T-cell (primary cell): ENCODE results near the gene AGBL1. TPM values are rescaled to one million over a fixed set of nuclear protein-coding genes. Genes with fewer than 3 reads are reported as not detected.

Experiments
- ATAC-seq, 4 experiments: fragments of 200-7000 bp in 3 of 4; fragments of 150-1000 bp in 1 of 4; cut with Tn5 transposase; replicated peaks in 1 of 4; 1 replicate in 3 of 4; 2 replicates in 1 of 4; pipeline ENCODE4 v1.10.0; 2021; ENCODE audit warnings: moderate library complexity in 3 of 4, mild to moderate bottlenecking in 2 of 4, moderate number of reproducible peaks in 1 of 4
- CTCF ChIA-PET, 2 donors: fragments of 300-600 bp; sonication (Branson Sonifier 250); formaldehyde crosslinking; loops; one replicate each; lab custom pipeline; 2022; ENCODE audit warnings: antibody characterized with exemption in 2 of 2; lab: Charles Lee
- POLR2A ChIA-PET, 2 donors: fragments of 300-600 bp; sonication (Branson Sonifier 250); formaldehyde crosslinking; loops; one replicate each; lab custom pipeline; 2022; ENCODE audit warnings: antibody characterized with exemption in 2 of 2; lab: Charles Lee
- DNase-seq, 35 experiments: peaks; one replicate each; pipeline versions ENCODE4 v3.0.0 to v3.0.0-alpha.2; 2013 to 2023
- H3K27ac ChIP-seq: one replicate; pipeline ENCODE4 v1.5.1; 2013; ENCODE audit warnings: low read length
- H3K27me3 ChIP-seq, 2 experiments: replicated peaks in 1 of 2; 1 replicate in 1 of 2; 2 replicates in 1 of 2; pipeline versions ENCODE4 v1.6.1 to v1.7.0; 2013; ENCODE audit warnings: low read length in 1 of 2, mixed read lengths in 1 of 2; ENCODE audit not compliant: control insufficient read depth in 2 of 2, insufficient read depth in 2 of 2; ENCODE audit errors: extremely low read depth in 1 of 2
- H3K36me3 ChIP-seq, 2 donors: 1 replicate in 1 of 2; 2 replicates in 1 of 2; pipeline versions ENCODE4 v1.6.1 to v1.7.0; 2013; ENCODE audit warnings: low read length in 1 of 2; ENCODE audit not compliant: control insufficient read depth in 2 of 2, insufficient read depth in 1 of 2; ENCODE audit errors: extremely low read depth in 1 of 2
- H3K4me1 ChIP-seq, 2 experiments: 1 replicate in 1 of 2; 2 replicates in 1 of 2; pipeline versions ENCODE4 v1.6.1 to v1.7.0; 2013; ENCODE audit warnings: low read length in 2 of 2, mixed read lengths in 1 of 2; ENCODE audit not compliant: insufficient read depth in 2 of 2, control insufficient read depth in 1 of 2; ENCODE audit errors: extremely low read depth in 1 of 2
- H3K4me3 ChIP-seq, 2 donors: 1 replicate in 1 of 2; 2 replicates in 1 of 2; pipeline versions ENCODE4 v1.5.1 to v1.7.0; 2013; ENCODE audit warnings: mild to moderate bottlenecking in 2 of 2, low read length in 1 of 2, moderate library complexity in 1 of 2; ENCODE audit not compliant: control insufficient read depth in 1 of 2; ENCODE audit errors: extremely low read depth in 1 of 2
- H3K9me3 ChIP-seq: 2 replicates; pipeline ENCODE4 v1.7.0; 2013
- H3K27ac Mint-ChIP-seq, 2 donors: one replicate each; pipeline ENCODE4 v1.8.0; 2020 to 2021; ENCODE audit warnings: mild to moderate bottlenecking in 2 of 2, mixed read lengths in 2 of 2
- H3K27me3 Mint-ChIP-seq, 2 donors: one replicate each; pipeline ENCODE4 v1.8.0; 2021 to 2022; ENCODE audit warnings: mixed read lengths in 2 of 2
- H3K36me3 Mint-ChIP-seq: one replicate; pipeline ENCODE4 v1.8.0; 2021; ENCODE audit warnings: mixed read lengths
- H3K4me1 Mint-ChIP-seq, 3 donors: one replicate each; pipeline ENCODE4 v1.8.0; 2020 to 2022; ENCODE audit warnings: mixed read lengths in 3 of 3, mild to moderate bottlenecking in 1 of 3
- H3K4me3 Mint-ChIP-seq, 3 donors: one replicate each; pipeline ENCODE4 v1.8.0; 2020 to 2022; ENCODE audit warnings: mild to moderate bottlenecking in 3 of 3, mixed read lengths in 3 of 3, moderate library complexity in 3 of 3
- H3K9me3 Mint-ChIP-seq, 3 donors: one replicate each; pipeline ENCODE4 v1.8.0; 2020 to 2022; ENCODE audit warnings: mixed read lengths in 3 of 3
- WGBS: methylation state at CpG from one replicate; pipeline ENCODE4 v1.1.5; 2013; ENCODE audit warnings: missing lambda C conversion rate; ENCODE audit not compliant: insufficient coverage; 5-methylcytosine and 5-hydroxymethylcytosine counted together
- total RNA-seq, 35 experiments: library from RNA in 6 of 35; stranded (reverse) in 6 of 35; fragments of 120-200 nt in 1 of 35; gene quantifications; one replicate each; pipeline versions ENCODE4 v1.2.1 to v1.2.4 and lab custom pipeline; 2013 to 2026

AGBL1 gene
- total RNA-seq, 5 donors from 2014 or later (not counting 1 experiment from before 2014, with no cell fraction given) = not detected

- H3K9me3 Mint-ChIP-seq = peaks cover 0 to 5% (median 2%) of the 10 kb centered on the region in 3 donors
- 90% methylated on average over 3 of the region's 4 CpGs for WGBS
- ATAC-seq (no peak), DNase-seq (no peak)
- Histone ChIP-seq H3K36me3 (no peaks in the 10 kb centered on the region), H3K4me3 (no peak overlapping the region), H3K27me3 (no peaks in the 10 kb centered on the region), H3K4me1 (no peaks in the 10 kb centered on the region), H3K9me3 (no peaks in the 10 kb centered on the region), H3K27ac (no peak overlapping the region)
- H3K27me3 Mint-ChIP-seq = peaks cover 1 to 7% of the 10 kb centered on the region in 2 donors
- POLR2A ChIA-PET = interaction anchor here in 1 of 2 donors (0.7 kb wide), 1 partner anchor 13 kb away, joined by 3 read pairs; no protein-coding TSS in a partner anchor
- no peaks in the 10 kb centered on the region for H3K4me1 Mint-ChIP-seq
- no peaks in the 10 kb centered on the region for H3K36me3 Mint-ChIP-seq
- CTCF ChIA-PET = no interaction called here
- H3K4me3 Mint-ChIP-seq = no peak overlapping the region
- no peak overlapping the region for H3K27ac Mint-ChIP-seq
Measured at GRCh38 chr15:86540840-86541467, 461.3 kb downstream of the AGBL1 start.

- Histone ChIP-seq H3K27ac (no peak overlapping the region), H3K9me3 (no peaks in the 10 kb centered on the region), H3K4me1 (no peaks in the 10 kb centered on the region), H3K36me3 (no peaks in the 10 kb centered on the region), H3K27me3 (no peaks in the 10 kb centered on the region), H3K4me3 (no peak overlapping the region)
- no peak for ATAC-seq
- H3K36me3 Mint-ChIP-seq = no peaks in the 10 kb centered on the region
- ChIA-PET CTCF (no interaction called here), POLR2A (interaction anchor here in 1 of 2 donors (0.7 kb wide), 1 partner anchor 12 kb away, joined by 3 read pairs; no protein-coding TSS in a partner anchor)
- no peak for DNase-seq
- peaks cover 0 to 5% (median 2%) of the 10 kb centered on the region in 3 donors for H3K9me3 Mint-ChIP-seq
- WGBS = no CpG with 5 or more reads among the region's 1 CpG
- H3K27ac Mint-ChIP-seq = no peak overlapping the region
- H3K4me3 Mint-ChIP-seq = no peak overlapping the region
- peaks cover 1 to 10% of the 10 kb centered on the region in 2 donors for H3K27me3 Mint-ChIP-seq
- no peaks in the 10 kb centered on the region for H3K4me1 Mint-ChIP-seq
Measured at GRCh38 chr15:86541540-86541939, 461.9 kb downstream of the AGBL1 start.

GRCh38 chr15:86550075-86550474 is 470.4 kb downstream of the AGBL1 start:
- H3K4me1 ChIP-seq = no peaks in the 10 kb centered on the region
- Mint-ChIP-seq H3K27me3 (peaks cover 0 to 10% of the 10 kb centered on the region in 2 donors), H3K4me1 (no peaks in the 10 kb centered on the region), H3K4me3 (no peak overlapping the region), H3K36me3 (no peaks in the 10 kb centered on the region), H3K9me3 (peaks cover 0 to 9% (median 3%) of the 10 kb centered on the region in 3 donors), H3K27ac (no peak overlapping the region)
- WGBS = no CpG with 5 or more reads among the region's 1 CpG
- H3K36me3 ChIP-seq = no peaks in the 10 kb centered on the region
- no peak for DNase-seq
- POLR2A ChIA-PET = no interaction called here
- CTCF ChIA-PET = no interaction called here
- H3K9me3 ChIP-seq = no peaks in the 10 kb centered on the region
- H3K27me3 ChIP-seq = no peaks in the 10 kb centered on the region
- ATAC-seq = no peak
- H3K4me3 ChIP-seq = no peak overlapping the region
- no peak overlapping the region for H3K27ac ChIP-seq

DNA sequence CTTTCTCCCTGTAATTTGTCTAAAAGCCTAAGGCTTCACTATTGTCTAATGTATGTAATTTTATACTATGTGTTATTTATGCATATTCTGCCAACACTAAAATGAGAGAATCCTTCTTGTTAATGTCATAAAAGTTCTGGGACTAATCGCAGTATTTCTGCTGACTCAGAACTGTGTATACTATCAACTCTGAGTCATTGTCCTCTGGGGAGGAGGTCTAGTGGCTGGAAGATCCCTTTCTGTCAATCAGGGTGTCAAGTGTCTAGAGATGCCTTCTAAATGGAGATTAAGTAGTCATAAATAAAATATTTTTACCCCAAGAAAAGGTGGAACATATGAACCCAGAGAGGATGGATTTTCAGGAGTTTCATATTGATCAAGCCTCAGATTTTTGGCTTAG is 473.4 kb downstream of the AGBL1 start:
- CTCF ChIA-PET = no interaction called here
- no peaks in the 10 kb centered on the region for H3K36me3 ChIP-seq
- peaks cover 0 to 4% (median 3%) of the 10 kb centered on the region in 3 donors for H3K9me3 Mint-ChIP-seq
- H3K27me3 ChIP-seq = no peaks in the 10 kb centered on the region
- H3K27ac ChIP-seq = no peak overlapping the region
- POLR2A ChIA-PET = no interaction called here
- no peaks in the 10 kb centered on the region for H3K9me3 ChIP-seq
- WGBS = no CpG with 5 or more reads among the region's 1 CpG
- H3K4me3 Mint-ChIP-seq = no peak overlapping the region
- no peak overlapping the region for H3K4me3 ChIP-seq
- DNase-seq = no peak
- H3K27ac Mint-ChIP-seq = no peak overlapping the region
- H3K27me3 Mint-ChIP-seq = no peaks in the 10 kb centered on the region
- no peaks in the 10 kb centered on the region for H3K36me3 Mint-ChIP-seq
- H3K4me1 ChIP-seq = no peaks in the 10 kb centered on the region
- no peaks in the 10 kb centered on the region for H3K4me1 Mint-ChIP-seq
- no peak for ATAC-seq

DNA sequence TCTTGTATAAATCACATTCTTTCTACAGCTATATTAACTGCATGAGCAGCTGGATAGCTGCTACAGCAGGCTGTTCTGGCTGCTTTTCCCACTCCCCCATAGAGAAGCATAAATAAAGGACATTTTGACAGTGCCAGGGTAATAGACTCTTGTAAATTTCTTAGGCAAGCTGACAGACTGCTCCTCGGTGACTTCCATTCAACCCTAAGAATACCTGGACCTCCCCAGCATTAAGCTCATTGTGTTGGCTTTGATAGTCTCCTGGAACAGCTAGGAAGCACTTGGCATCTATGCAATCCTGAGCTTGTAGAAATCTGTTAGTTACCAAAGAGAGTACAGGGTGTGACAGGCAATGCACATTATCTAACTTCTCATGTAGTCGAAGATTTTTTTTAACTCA is 475.4 kb downstream of the AGBL1 start:
- no peaks in the 10 kb centered on the region for H3K4me1 Mint-ChIP-seq
- H3K27ac Mint-ChIP-seq = no peak overlapping the region
- no peak overlapping the region for H3K4me3 Mint-ChIP-seq
- 14% methylated on average over 1 of the region's 2 CpGs for WGBS
- H3K36me3 ChIP-seq = no peaks in the 10 kb centered on the region
- no peak overlapping the region for H3K4me3 ChIP-seq
- no peaks in the 10 kb centered on the region for H3K9me3 ChIP-seq
- no peak for ATAC-seq
- ChIA-PET CTCF (no interaction called here), POLR2A (no interaction called here)
- H3K9me3 Mint-ChIP-seq = peaks cover 0 to 4% (median under 1%) of the 10 kb centered on the region in 3 donors
- H3K27me3 ChIP-seq = no peaks in the 10 kb centered on the region
- no peaks in the 10 kb centered on the region for H3K27me3 Mint-ChIP-seq
- no peak overlapping the region for H3K27ac ChIP-seq
- no peaks in the 10 kb centered on the region for H3K4me1 ChIP-seq
- no peaks in the 10 kb centered on the region for H3K36me3 Mint-ChIP-seq
- no peak for DNase-seq

- Mint-ChIP-seq H3K4me3 (no peak overlapping the region), H3K4me1 (no peaks in the 10 kb centered on the region), H3K27me3 (no peaks in the 10 kb centered on the region), H3K27ac (no peak overlapping the region), H3K9me3 (peaks cover 0 to 4% (median 0%) of the 10 kb centered on the region in 3 donors), H3K36me3 (no peaks in the 10 kb centered on the region)
- POLR2A ChIA-PET = no interaction called here
- no CpG with 5 or more reads among the region's 1 CpG for whole genome bisulfite sequencing
- no peaks in the 10 kb centered on the region for H3K27me3 ChIP-seq
- ATAC-seq (no peak), DNase-seq (no peak)
- no peak overlapping the region for H3K4me3 ChIP-seq
- H3K27ac ChIP-seq = no peak overlapping the region
- no peaks in the 10 kb centered on the region for H3K4me1 ChIP-seq
- no peaks in the 10 kb centered on the region for H3K36me3 ChIP-seq
- no peaks in the 10 kb centered on the region for H3K9me3 ChIP-seq
- CTCF ChIA-PET = interaction anchor here in 1 of 2 donors (0.6 kb wide), 1 partner anchor 552 kb away, joined by 4 read pairs; no protein-coding TSS in a partner anchor
Measured at GRCh38 chr15:86555939-86556338, 476.3 kb downstream of the AGBL1 start.
